Measurements from ENCODE around the gene SDF2L1. TPM values are rescaled to one million over a fixed set of nuclear protein-coding genes. Genes with fewer than 3 reads are reported as not detected.

Gene SDF2L1
- total and polyA plus RNA-seq, 2 of the 13 experiments (the other 11 are each of a cell fraction or from before 2014, with no cell fraction given): 18.0 to 57.4 TPM

DNA sequence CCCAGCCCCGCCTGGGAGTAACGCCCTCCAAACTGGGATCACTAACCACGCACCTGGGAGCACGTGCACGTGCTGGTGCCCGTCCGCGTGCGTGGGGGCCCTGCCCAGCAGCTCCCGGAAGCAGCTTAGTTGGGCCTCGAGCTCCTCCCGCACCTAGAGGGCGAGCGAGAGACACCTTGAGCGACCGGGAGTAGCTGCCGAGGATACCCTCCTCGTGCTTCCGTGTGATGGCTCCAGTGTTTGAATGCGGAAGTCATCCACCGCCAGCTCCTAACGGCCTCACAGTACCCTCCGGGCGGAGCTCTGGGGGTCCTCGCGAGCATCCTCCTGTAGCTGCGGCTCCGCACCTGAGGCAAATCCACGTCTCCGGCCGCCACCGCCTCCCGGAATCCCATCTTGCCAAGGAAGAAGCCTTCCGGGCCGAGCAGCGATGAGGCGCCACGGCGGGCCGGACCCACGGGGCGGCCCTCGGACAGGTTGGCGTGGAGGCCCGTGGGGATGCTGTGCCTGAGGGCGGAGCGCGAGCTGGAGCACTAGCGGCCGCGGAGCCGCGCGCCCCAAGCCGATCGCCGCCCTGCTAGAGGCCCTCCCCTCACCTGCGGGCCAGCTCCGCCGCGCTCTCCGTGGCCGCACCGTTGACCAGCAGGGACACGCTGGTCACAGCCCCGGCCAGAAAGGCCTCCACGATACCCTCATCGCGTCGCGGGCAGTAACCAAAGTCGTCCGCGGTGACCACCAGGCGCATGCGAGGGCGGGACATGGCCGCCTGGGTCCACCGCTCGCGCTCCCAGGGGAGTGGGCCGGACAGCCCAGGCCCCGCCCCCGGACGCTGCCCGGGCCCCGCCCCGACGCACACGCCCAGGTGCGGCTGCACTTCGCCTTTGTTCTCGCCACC, 12.6 kb upstream of the SDF2L1 start, which contains the start of gene YDJC (continued):
- TF ChIP-seq, protein P1, sequence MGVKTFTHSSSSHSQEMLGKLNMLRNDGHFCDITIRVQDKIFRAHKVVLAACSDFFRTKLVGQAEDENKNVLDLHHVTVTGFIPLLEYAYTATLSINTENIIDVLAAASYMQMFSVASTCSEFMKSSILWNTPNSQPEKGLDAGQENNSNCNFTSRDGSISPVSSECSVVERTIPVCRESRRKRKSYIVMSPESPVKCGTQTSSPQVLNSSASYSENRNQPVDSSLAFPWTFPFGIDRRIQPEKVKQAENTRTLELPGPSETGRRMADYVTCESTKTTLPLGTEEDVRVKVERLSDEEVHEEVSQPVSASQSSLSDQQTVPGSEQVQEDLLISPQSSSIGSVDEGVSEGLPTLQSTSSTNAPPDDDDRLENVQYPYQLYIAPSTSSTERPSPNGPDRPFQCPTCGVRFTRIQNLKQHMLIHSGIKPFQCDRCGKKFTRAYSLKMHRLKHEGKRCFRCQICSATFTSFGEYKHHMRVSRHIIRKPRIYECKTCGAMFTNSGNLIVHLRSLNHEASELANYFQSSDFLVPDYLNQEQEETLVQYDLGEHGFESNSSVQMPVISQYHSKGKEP (CRISPR knock-in tag; IDR thresholded peaks at IDR 0.05): peak; percentile 84; the same call in 1 of the 2 replicates
- TF ChIP-seq YEATS4 (CRISPR knock-in tag; IDR thresholded peaks at IDR 0.05; ENCODE audit: borderline replicate concordance): peak; percentile 96
- TF ChIP-seq SP140L (CRISPR knock-in tag; IDR thresholded peaks at IDR 0.05; ENCODE audit: borderline replicate concordance): peak; percentile 65; the same call in 1 of the 2 replicates
- TF ChIP-seq ZMYM2 (CRISPR knock-in tag; IDR thresholded peaks at IDR 0.05): 0 out of 2 replicates have a peak, but pooled peaks have one; percentile 25
- TF ChIP-seq ZNF550 (CRISPR knock-in tag; IDR thresholded peaks at IDR 0.05; ENCODE audit: borderline replicate concordance): 0 out of 2 replicates have a peak, but pooled peaks have one; percentile 39
- no peak for TF ChIP-seq SSRP1 (CRISPR knock-in tag; IDR thresholded peaks at IDR 0.05)
- TF ChIP-seq ZNF589 (CRISPR knock-in tag; conservative IDR thresholded peaks at IDR 0.05): peak; percentile 90
- peak; percentile 72; the same call in 1 of the 2 replicates for TF ChIP-seq KDM5A (IDR thresholded peaks at IDR 0.05; ENCODE audit: borderline replicate concordance, low read length)
- TF ChIP-seq ZNF747 (CRISPR knock-in tag; IDR thresholded peaks at IDR 0.05; ENCODE audit: borderline replicate concordance): peak; percentile 16; the same call in 1 of the 2 replicates
- TF ChIP-seq MLLT10 (CRISPR knock-in tag; IDR thresholded peaks at IDR 0.05): no peak
- TF ChIP-seq, protein P2, sequence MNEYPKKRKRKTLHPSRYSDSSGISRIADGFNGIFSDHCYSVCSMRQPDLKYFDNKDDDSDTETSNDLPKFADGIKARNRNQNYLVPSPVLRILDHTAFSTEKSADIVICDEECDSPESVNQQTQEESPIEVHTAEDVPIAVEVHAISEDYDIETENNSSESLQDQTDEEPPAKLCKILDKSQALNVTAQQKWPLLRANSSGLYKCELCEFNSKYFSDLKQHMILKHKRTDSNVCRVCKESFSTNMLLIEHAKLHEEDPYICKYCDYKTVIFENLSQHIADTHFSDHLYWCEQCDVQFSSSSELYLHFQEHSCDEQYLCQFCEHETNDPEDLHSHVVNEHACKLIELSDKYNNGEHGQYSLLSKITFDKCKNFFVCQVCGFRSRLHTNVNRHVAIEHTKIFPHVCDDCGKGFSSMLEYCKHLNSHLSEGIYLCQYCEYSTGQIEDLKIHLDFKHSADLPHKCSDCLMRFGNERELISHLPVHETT (CRISPR knock-in tag; conservative IDR thresholded peaks at IDR 0.05): peak; percentile 67
- no peak for TF ChIP-seq ZNF207 (IDR thresholded peaks at IDR 0.05; ENCODE audit: borderline replicate concordance)
- TF ChIP-seq, protein P3, sequence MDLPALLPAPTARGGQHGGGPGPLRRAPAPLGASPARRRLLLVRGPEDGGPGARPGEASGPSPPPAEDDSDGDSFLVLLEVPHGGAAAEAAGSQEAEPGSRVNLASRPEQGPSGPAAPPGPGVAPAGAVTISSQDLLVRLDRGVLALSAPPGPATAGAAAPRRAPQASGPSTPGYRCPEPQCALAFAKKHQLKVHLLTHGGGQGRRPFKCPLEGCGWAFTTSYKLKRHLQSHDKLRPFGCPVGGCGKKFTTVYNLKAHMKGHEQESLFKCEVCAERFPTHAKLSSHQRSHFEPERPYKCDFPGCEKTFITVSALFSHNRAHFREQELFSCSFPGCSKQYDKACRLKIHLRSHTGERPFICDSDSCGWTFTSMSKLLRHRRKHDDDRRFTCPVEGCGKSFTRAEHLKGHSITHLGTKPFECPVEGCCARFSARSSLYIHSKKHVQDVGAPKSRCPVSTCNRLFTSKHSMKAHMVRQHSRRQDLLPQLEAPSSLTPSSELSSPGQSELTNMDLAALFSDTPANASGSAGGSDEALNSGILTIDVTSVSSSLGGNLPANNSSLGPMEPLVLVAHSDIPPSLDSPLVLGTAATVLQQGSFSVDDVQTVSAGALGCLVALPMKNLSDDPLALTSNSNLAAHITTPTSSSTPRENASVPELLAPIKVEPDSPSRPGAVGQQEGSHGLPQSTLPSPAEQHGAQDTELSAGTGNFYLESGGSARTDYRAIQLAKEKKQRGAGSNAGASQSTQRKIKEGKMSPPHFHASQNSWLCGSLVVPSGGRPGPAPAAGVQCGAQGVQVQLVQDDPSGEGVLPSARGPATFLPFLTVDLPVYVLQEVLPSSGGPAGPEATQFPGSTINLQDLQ (CRISPR knock-in tag; IDR thresholded peaks at IDR 0.05): no peak; the same call in 1 of the 2 replicates
- no peak for TF ChIP-seq PLRG1 (conservative IDR thresholded peaks at IDR 0.05)
- 0 out of 2 replicates have a peak, but pooled peaks have one; percentile 75 for TF ChIP-seq MTF2 (CRISPR knock-in tag; IDR thresholded peaks at IDR 0.05; ENCODE audit: borderline replicate concordance)
- peak; percentile 93 for TF ChIP-seq ZNF879 (CRISPR knock-in tag; IDR thresholded peaks at IDR 0.05)
- TF ChIP-seq EHMT2 (IDR thresholded peaks at IDR 0.05; ENCODE audit: borderline replicate concordance, low read depth, low read length): no peak
- TF ChIP-seq, protein P4, sequence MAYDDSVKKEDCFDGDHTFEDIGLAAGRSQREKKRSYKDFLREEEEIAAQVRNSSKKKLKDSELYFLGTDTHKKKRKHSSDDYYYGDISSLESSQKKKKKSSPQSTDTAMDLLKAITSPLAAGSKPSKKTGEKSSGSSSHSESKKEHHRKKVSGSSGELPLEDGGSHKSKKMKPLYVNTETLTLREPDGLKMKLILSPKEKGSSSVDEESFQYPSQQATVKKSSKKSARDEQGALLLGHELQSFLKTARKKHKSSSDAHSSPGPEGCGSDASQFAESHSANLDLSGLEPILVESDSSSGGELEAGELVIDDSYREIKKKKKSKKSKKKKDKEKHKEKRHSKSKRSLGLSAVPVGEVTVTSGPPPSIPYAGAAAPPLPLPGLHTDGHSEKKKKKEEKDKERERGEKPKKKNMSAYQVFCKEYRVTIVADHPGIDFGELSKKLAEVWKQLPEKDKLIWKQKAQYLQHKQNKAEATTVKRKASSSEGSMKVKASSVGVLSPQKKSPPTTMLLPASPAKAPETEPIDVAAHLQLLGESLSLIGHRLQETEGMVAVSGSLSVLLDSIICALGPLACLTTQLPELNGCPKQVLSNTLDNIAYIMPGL (CRISPR knock-in tag; IDR thresholded peaks at IDR 0.05; ENCODE audit: borderline replicate concordance in 1 of 2, low read depth in 1 of 2): peak; percentile 87 to 90
- TF ChIP-seq ZNF549 (CRISPR knock-in tag; IDR thresholded peaks at IDR 0.05): 0 out of 2 replicates have a peak, but pooled peaks have one; percentile 78
- TF ChIP-seq ATAD3A (CRISPR knock-in tag; IDR thresholded peaks at IDR 0.05): 0 out of 2 replicates have a peak, but pooled peaks have one; percentile 79
- peak; percentile 96 for TF ChIP-seq ZNF232 (CRISPR knock-in tag; IDR thresholded peaks at IDR 0.05; ENCODE audit: borderline replicate concordance)
